AG09319 (cell line): Measurements from ENCODE around the gene LLGL1.

ENCODE experiments used
- DNase-seq: peaks from one replicate; pipeline ENCODE4 v3.0.0-alpha.2; 2010; ENCODE audit warnings: low read depth; ENCODE audit errors: extremely low read depth
- TF ChIP-seq, protein P1 (sequence below): IDR thresholded peaks from 2 replicates; pipeline ENCODE4 v1.5.1; 2011; ENCODE audit warnings: low read depth, mild to moderate bottlenecking, inconsistent platforms, low read length, moderate library complexity

Gene LLGL1

DNA sequence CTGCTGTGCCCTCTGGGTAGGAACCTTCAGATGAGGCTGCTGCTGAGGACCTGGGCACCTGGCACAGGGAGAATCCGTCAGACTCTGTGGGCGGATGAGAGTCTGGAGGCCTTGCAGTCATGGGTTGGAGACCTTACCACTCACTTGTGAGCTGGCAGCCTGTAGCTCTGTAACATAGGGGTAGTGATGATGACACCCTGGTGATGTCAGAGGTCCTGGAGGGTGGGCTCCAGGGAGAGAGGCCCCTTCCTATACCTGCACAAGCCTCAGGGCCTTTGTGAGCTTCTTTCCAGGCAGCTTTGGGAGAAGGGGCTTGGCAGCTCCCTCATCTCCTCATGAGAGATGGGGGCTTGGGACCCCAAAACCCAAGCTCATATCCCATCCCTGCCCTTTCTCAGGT is 36.7 kb downstream of the LLGL1 start:
- TF ChIP-seq, protein P1, sequence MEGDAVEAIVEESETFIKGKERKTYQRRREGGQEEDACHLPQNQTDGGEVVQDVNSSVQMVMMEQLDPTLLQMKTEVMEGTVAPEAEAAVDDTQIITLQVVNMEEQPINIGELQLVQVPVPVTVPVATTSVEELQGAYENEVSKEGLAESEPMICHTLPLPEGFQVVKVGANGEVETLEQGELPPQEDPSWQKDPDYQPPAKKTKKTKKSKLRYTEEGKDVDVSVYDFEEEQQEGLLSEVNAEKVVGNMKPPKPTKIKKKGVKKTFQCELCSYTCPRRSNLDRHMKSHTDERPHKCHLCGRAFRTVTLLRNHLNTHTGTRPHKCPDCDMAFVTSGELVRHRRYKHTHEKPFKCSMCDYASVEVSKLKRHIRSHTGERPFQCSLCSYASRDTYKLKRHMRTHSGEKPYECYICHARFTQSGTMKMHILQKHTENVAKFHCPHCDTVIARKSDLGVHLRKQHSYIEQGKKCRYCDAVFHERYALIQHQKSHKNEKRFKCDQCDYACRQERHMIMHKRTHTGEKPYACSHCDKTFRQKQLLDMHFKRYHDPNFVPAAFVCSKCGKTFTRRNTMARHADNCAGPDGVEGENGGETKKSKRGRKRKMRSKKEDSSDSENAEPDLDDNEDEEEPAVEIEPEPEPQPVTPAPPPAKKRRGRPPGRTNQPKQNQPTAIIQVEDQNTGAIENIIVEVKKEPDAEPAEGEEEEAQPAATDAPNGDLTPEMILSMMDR, result no peak
- DNase-seq, result no peak

DNA sequence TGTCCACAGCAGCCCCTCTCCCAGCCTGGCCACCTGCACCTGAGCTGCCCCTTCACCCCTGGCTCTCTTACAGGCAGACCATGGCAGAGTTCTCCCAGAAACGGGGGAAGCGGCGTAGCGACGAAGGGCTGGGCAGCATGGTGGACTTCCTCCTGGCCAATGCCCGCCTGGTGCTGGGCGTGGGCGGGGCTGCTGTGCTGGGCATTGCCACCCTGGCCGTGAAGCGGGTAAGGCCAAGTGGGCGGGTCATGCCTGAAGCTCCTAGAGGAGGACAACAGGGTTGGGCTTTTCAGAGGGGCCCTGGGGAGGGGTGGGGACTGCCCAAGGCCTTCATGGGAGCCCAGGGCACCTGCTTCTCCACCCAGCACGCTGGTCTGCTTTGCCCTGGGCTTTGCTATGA is 37.2 kb downstream of the LLGL1 start:
- no peak for DNase-seq
- TF ChIP-seq, protein P1, result no peak

DNA sequence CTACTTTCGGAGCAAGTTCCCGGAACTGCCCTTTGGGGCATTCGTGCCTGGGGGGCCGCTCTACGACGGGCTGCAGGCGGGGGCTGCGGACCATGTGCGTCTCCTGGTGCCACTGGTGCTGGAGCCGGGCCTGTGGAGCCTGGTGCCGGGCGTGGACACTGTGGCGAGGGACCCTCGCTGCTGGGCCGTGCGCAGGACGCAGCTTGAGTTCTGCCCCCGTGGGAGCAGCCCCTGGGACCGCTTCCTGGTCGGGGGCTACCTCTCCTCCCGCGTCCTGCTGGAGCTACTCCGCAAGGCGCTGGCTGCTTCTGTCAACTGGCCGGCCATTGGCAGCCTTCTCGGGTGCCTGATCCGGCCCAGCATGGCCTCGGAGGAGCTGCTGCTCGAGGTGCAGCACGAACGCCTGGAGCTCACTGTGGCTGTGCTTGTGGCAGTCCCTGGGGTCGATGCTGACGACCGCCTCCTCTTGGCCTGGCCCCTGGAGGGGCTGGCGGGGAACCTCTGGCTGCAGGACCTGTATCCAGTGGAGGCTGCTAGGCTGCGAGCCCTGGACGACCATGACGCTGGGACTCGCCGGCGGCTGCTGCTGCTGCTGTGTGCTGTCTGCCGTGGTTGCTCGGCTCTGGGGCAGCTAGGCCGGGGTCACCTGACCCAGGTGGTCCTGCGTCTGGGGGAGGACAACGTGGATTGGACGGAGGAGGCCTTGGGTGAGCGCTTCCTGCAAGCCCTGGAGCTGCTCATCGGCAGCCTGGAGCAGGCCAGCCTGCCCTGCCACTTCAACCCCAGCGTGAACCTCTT is 38.6 kb downstream of the LLGL1 start:
- DNase-seq, result no peak
- TF ChIP-seq, protein P1, result no peak

DNA sequence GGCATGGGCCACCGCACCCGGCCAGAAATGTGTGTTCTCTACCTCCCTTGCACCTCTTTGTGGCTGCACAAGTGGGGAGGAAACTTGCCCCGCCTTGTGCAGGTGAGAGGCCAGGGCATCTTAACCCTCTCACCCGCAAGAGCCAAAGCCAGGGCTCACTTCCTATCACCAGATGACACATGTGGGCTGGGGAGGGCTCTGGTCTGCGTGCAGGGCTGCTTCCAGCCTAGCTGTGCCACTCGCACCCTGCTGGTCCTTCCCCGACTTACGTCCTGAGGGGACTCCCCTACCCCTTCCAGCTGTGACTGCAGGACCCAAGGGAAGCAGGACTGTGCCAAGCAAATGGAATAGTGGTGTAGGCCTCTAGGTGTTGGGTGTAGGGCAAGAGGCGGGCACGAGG is 41.9 kb downstream of the LLGL1 start:
- no peak for DNase-seq

DNA sequence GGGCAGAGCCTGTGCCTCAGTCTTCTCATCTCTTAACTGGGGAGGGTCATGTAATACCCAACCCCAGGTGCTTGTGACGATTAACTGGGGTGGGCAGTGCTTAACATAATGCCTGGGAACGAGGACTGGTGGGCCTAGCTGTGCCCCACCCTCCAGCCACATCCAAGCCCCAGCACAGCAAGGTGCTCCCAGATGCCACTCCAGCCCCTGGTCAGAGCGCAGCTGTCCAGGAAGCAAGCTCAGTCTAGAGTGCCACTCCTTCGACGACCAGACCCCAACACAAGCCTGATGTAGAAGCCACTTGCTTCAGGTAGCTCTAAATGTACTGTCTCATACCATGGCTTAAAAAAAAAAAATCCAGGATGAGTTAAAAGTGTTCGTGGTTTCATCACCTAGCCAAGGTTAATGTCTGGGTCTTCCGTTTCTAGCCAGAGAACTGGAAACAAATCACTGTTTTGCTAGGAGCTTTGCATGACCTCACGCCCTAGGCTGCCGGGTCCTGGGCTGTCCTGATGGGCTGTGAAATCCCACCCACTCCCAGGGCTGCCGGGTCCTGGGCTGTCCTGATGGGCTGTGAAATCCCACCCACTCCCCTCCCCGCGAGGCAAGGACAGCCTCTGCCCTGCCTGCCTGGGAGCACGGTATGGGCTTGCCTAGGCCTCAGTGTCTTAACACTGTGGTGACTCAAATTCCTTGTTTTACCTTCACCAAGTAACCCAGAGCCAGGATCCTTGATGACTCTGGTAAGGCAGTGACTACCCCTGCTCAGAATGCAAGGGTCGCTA is 42.7 kb downstream of the LLGL1 start:
- no peak for DNase-seq
- TF ChIP-seq, protein P1, result no peak

More for the DNA sequence above, 41.9 kb downstream of the LLGL1 start:
- TF ChIP-seq, protein P1, result no peak

DNA sequence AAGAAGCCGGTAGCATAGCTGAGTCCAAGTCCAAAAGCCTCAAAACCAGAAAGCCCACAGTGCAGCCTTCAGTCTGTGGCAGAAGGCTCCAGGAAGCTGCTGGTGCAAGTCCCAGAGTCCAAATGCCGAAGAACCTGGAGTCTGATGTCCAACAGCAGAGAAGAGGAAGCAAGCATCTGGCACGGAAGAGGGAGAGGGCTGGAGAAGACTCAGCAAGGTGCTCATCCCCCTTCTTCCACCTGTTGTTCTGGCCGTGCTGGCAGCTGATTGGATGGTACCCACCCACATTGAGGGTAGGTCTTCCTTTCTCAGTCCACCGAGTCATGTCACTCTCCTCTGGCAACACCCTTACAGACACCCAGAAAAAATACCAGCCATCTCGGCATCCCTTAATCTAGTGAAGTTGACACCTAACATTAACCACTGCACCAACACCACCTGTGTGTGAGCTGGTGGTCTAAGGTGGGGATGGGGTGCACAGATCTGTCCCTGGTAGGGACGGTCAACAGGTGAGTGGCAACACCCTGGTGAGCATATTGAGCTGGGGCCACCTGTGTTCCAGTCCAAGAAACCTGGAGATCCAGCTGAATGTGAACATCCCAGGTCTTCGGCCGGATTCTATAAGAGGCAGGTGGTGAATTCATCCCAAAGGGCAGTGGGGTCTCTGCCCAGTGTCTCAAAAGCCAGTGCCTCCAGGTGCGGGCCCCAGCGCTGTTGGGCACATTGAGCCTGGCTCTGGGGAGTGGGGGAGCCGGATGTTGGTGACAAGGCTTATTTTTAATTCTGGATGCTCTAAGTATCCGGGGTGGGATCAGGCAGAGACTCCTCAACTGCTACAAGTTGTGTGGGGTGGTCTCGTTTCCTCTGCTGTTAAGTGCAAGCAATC is 44.9 kb downstream of the LLGL1 start:
- TF ChIP-seq, protein P1, result no peak

More for the DNA sequence above, 44.9 kb downstream of the LLGL1 start:
- DNase-seq, result no peak
